Stimulated activated CD4-positive, alpha-beta T cell treated with anti-CD3 and anti-CD28 coated beads, Interleukin-1b, Interleukin-23, amount 100 ng/mL, for 4 hours (primary cell): ENCODE data around the gene LGMN.

Experiments used
- DNase-seq, 2 donors: peaks; one replicate each; pipeline ENCODE4 v3.0.0-alpha.2; 2020; ENCODE audit warnings: low read depth in 2 of 2

LGMN gene

GRCh38 chr14:92726135-92726932, 22.1 kb downstream of the LGMN start:
- no peak for DNase-seq

- DNase-seq: no peak
These were observed 23.7 kb downstream of the LGMN start for GRCh38 chr14:92724516-92725340.

- DNase-seq: no peak
These were observed 28.5 kb downstream of the LGMN start for GRCh38 chr14:92719890-92720323.

- DNase-seq: no peak
These were observed 29.0 kb downstream of the LGMN start for GRCh38 chr14:92719421-92719820.

- DNase-seq: no peak
These were observed 29.8 kb downstream of the LGMN start for GRCh38 chr14:92718664-92719063.

GRCh38 chr14:92717571-92718042, 30.8 kb downstream of the LGMN start:
- DNase-seq: no peak

GRCh38 chr14:92716131-92716530, 32.3 kb downstream of the LGMN start:
- DNase-seq: no peak

GRCh38 chr14:92714739-92715307, 33.6 kb downstream of the LGMN start:
- DNase-seq: peak; percentile 78 to 81

GRCh38 chr14:92712654-92713051, 35.8 kb downstream of the LGMN start:
- DNase-seq: no peak

- DNase-seq: no peak
These were observed 36.3 kb downstream of the LGMN start for GRCh38 chr14:92711976-92712653.

GRCh38 chr14:92710001-92710341, 38.5 kb downstream of the LGMN start:
- DNase-seq: no peak

- DNase-seq: no peak
These were observed 39.0 kb downstream of the LGMN start for GRCh38 chr14:92709340-92710000.

- no peak for DNase-seq
These were observed 42.0 kb downstream of the LGMN start for GRCh38 chr14:92706386-92706785.

- DNase-seq: no peak
These were observed 43.6 kb downstream of the LGMN start for GRCh38 chr14:92704821-92705220.

- DNase-seq: no peak
These were observed 44.2 kb downstream of the LGMN start for GRCh38 chr14:92704036-92704804.

GRCh38 chr14:92703516-92703915, 44.9 kb downstream of the LGMN start:
- no peak for DNase-seq

- no peak for DNase-seq
These were observed 45.9 kb downstream of the LGMN start for GRCh38 chr14:92702441-92702918.

GRCh38 chr14:92701826-92702225, 46.6 kb downstream of the LGMN start:
- DNase-seq: no peak

GRCh38 chr14:92698393-92698792, 50.0 kb downstream of the LGMN start:
- DNase-seq: no peak

- no peak for DNase-seq
These were observed 52.1 kb downstream of the LGMN start for GRCh38 chr14:92696366-92696765.

- DNase-seq: no peak
These were observed 52.9 kb downstream of the LGMN start for GRCh38 chr14:92695562-92695961.
